Breast epithelium (tissue), 4 donors: ENCODE measurements around the gene IL17C. TPM values are rescaled to one million over a fixed set of nuclear protein-coding genes. Genes with fewer than 3 reads are reported as not detected.

Experiments
- DNase-seq, 2 donors: peaks; one replicate each; pipeline ENCODE4 v3.0.0-alpha.2; 2019; ENCODE audit warnings: low spot score in 2 of 2
- H3K27ac ChIP-seq, 2 donors: fragments of 200-600 bp; sonication (generic) in 1 of 2; one replicate each; pipeline ENCODE4 v1.5.1; 2016 to 2019; ENCODE audit warnings: mild to moderate bottlenecking in 1 of 2
- H3K27me3 ChIP-seq, 2 donors: fragments of 200-600 bp; sonication (generic) in 1 of 2; one replicate each; pipeline versions ENCODE4 v1.5.1 to v1.6.0; 2017 to 2019; ENCODE audit warnings: control low read depth in 1 of 2, mild to moderate bottlenecking in 1 of 2
- H3K36me3 ChIP-seq: fragments of 200-600 bp; one replicate; pipeline ENCODE4 v1.5.1; 2019
- H3K4me1 ChIP-seq, 2 donors: fragments of 200-600 bp; sonication (generic); one replicate each; pipeline ENCODE4 v1.5.1; 2016 to 2019; ENCODE audit warnings: control low read depth in 1 of 2
- H3K4me3 ChIP-seq, 3 donors: fragments of 200-600 bp; sonication (generic); 1 replicate in 2 of 3; 2 replicates in 1 of 3; pipeline ENCODE4 v1.5.1; 2016 to 2019; ENCODE audit warnings: mild to moderate bottlenecking in 3 of 3, moderate library complexity in 2 of 3
- H3K9me3 ChIP-seq, 2 donors: fragments of 200-600 bp; sonication (generic) in 1 of 2; one replicate each; pipeline ENCODE4 v1.5.1; 2016 to 2019; ENCODE audit warnings: control low read depth in 1 of 2
- POLR2A ChIP-seq: fragments of 450-650 bp; IDR thresholded peaks from one replicate; pipeline ENCODE4 v1.6.1; 2016; ENCODE audit warnings: antibody characterized with exemption, mild to moderate bottlenecking, moderate library complexity
- POLR2AphosphoS5 ChIP-seq, 3 donors: sonication (generic); formaldehyde crosslinking; IDR thresholded peaks; one replicate each; pipeline ENCODE4 v1.6.1; 2017; ENCODE audit warnings: antibody characterized with exemption in 3 of 3
- intact Hi-C: fragments of 100-400 bp; cut with DNase I; formaldehyde crosslinking; loops from one replicate; pipeline ENCODE4 v1.15.1; 2023; ENCODE audit warnings: low total_unique reads
- total RNA-seq, 3 donors: library from RNA; depleted of rRNA; stranded (reverse); fragments of >200 nt; gene quantifications; one replicate each; pipeline ENCODE4 v1.1.0, GENCODE V29; 2016
- TF ChIP-seq, protein P1 (sequence below), 3 donors: fragments of 450-650 bp; IDR thresholded peaks; one replicate each; pipeline ENCODE4 v1.5.1; 2016 to 2017; ENCODE audit warnings: antibody characterized with exemption in 3 of 3, mild to moderate bottlenecking in 3 of 3, moderate library complexity in 3 of 3

The IL17C gene
- total RNA-seq, 3 donors from 2014 or later: not detected

DNA sequence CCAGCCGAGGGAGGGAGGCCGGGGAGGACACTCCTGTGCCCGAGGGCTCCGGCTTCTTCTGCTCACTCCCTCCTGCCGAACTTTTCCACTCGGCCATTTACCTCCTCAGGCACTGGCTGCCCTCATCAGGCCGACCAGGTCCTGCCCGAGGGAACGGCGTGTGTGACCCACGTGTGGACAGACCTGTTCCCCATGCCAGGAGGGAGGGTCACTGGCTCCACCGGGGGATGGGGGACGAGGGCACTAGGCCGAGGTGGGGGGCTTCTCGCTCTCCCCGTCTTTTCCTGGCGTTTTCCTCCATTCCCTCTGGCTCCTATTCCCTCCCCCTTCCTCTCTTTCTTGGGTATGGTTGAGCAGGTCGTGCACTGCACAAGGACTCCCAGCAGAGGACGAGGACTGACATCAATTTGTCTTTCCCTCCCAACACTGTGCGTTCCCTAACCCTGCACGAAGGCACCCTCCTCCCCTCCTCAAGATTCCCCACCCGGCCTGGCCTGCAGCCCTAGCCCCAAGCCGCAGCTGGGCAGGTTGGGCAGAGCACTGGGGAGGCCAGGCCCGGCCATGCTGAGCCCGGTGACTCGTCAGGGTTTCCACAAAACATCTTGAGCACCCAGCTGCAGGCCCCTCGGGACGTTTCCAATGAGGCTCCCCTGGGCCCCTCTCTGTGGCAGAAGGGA, 3.2 kb upstream of the IL17C start:
- no peak for DNase-seq
- no peak overlapping the region for H3K27ac ChIP-seq
- peaks cover 0 to 17% of the 10 kb centered on the region in 2 donors for H3K4me1 ChIP-seq
- no peaks in the 10 kb centered on the region for H3K9me3 ChIP-seq
- peaks cover 2 to 34% of the 10 kb centered on the region in 2 donors for H3K27me3 ChIP-seq
- TF ChIP-seq, protein P1, sequence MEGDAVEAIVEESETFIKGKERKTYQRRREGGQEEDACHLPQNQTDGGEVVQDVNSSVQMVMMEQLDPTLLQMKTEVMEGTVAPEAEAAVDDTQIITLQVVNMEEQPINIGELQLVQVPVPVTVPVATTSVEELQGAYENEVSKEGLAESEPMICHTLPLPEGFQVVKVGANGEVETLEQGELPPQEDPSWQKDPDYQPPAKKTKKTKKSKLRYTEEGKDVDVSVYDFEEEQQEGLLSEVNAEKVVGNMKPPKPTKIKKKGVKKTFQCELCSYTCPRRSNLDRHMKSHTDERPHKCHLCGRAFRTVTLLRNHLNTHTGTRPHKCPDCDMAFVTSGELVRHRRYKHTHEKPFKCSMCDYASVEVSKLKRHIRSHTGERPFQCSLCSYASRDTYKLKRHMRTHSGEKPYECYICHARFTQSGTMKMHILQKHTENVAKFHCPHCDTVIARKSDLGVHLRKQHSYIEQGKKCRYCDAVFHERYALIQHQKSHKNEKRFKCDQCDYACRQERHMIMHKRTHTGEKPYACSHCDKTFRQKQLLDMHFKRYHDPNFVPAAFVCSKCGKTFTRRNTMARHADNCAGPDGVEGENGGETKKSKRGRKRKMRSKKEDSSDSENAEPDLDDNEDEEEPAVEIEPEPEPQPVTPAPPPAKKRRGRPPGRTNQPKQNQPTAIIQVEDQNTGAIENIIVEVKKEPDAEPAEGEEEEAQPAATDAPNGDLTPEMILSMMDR (IDR thresholded peaks at IDR 0.05): no peak
- no peak for TF ChIP-seq POLR2A
- no peak for TF ChIP-seq POLR2AphosphoS5 (IDR thresholded peaks at IDR 0.05)
- H3K36me3 ChIP-seq: peaks cover 8% of the 10 kb centered on the region
- intact Hi-C loops: no loop called here
- H3K4me3 ChIP-seq: peak overlapping the region; percentile 29 to 69 (median 44)

DNA sequence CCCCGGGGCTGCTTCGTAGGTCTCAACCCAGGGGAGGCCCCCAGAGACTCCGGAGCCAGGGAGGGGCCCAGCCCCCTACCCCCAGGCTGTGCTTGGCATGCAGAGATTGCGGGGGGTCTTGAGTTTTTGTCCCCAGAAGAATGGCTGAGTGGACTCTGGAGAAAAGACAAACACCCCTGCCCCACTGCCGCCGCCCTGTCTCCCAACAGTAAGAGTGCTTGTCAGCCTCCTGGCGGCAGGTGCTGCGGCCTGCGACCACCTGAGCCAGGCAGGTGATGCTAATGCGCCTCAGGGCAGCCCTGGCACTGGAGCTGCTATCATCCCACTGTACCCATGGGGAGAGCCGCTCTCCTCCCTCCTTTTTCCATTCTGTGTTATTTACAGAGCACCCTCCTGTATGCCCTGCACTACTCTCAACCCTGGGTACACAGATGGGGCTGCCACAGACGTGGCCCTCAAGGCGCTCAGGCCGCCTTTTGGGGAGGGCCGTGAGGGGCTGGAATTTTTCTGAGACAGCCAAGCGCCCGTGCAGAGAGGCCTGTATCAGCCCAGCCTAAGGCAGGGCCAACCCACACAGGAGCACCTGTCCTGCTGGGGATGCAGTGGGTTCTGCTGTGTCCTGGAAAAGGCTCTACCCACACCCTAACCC, 2.6 kb upstream of the IL17C start:
- Histone ChIP-seq H3K9me3 (no peaks in the 10 kb centered on the region), H3K4me3 (no peak overlapping the region), H3K4me1 (peaks cover 0 to 17% of the 10 kb centered on the region in 2 donors), H3K36me3 (peaks cover 1% of the 10 kb centered on the region), H3K27ac (no peak overlapping the region), H3K27me3 (peaks cover 2 to 41% of the 10 kb centered on the region in 2 donors)
- TF ChIP-seq POLR2A (no peak), POLR2AphosphoS5 (IDR thresholded peaks at IDR 0.05) (no peak)
- TF ChIP-seq, protein P1 (IDR thresholded peaks at IDR 0.05): no peak
- intact Hi-C loops: no loop called here
- DNase-seq: no peak

DNA sequence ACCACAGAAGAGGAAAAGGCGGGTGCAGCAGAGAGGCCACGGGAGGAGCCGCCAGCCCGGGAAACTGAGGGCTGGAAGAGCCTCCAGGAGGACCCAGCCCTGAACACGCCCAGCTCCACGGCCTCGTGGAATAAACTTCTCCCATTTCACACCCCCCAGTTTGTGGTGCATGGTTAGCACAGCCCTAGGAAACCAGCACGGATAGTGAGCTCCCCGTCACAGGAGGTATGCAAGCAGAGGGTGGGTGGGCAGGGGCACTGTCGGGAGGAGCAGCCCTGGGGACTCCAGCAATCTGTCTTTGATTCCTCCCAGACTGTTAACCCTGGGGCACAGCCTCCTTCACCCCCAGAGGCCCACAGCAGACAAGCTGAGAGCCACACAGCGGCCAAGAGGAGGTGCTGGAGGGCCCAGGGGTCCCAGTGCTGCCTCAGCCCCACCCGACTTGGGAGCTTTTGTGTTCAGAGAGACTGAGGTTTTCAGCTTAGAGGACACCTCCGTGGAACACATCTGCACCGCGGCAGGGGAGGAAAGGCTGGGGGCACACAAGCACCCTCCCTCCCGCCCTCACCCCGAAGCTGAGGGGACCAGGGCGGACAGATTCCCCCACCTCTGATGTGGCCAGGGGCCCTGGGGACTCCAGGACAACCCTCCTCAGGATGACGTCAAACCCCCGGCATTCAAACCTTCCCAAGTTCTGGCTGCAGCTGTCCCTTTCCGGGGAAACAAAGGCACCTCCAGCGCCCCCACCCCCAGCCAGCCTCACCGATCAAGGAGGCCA, 1.7 kb upstream of the IL17C start:
- Histone ChIP-seq H3K27ac (no peak overlapping the region), H3K27me3 (peaks cover 2 to 45% of the 10 kb centered on the region in 2 donors), H3K4me1 (peaks cover 0 to 17% of the 10 kb centered on the region in 2 donors), H3K4me3 (no peak overlapping the region), H3K9me3 (no peaks in the 10 kb centered on the region), H3K36me3 (no peaks in the 10 kb centered on the region)
- TF ChIP-seq, protein P1 (IDR thresholded peaks at IDR 0.05): no peak
- TF ChIP-seq POLR2A (no peak), POLR2AphosphoS5 (IDR thresholded peaks at IDR 0.05) (no peak)
- no peak for DNase-seq
- intact Hi-C loops: no loop called here

DNA sequence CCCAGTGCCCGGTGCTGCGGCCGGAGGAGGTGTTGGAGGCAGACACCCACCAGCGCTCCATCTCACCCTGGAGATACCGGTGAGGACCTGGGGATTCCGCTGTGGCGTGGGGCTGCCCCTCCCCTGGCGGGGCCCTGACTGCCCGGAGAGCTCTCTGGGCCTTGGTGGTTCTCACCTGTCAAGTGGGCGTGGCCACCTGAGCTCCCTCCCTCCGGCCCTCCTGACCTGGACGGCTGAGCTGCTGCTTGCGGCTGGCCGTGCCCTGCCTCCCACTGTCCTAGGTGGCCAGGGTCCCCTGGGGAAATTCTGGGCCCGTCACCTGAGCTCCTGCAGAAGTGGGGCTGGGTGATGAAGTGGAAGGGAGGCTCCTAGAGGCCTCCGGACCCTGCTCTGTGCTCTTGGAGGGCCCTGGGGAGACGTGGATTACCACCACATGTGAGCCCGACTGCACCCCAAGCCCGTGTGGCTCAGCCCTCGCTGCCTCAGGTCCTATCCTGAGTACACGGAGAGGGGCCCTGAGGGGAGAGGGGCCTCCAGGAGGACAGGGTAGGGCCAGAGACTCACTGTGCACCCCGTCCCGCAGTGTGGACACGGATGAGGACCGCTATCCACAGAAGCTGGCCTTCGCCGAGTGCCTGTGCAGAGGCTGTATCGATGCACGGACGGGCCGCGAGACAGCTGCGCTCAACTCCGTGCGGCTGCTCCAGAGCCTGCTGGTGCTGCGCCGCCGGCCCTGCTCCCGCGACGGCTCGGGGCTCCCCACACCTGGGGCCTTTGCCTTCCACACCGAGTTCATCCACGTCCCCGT, 1.1 kb downstream of the IL17C start:
- Histone ChIP-seq H3K36me3 (no peaks in the 10 kb centered on the region), H3K27ac (no peak overlapping the region), H3K27me3 (peaks cover 2 to 45% of the 10 kb centered on the region in 2 donors), H3K4me3 (peak overlapping the region in 1 of 3 donors; percentile 19), H3K9me3 (no peaks in the 10 kb centered on the region), H3K4me1 (peaks cover 0 to 14% of the 10 kb centered on the region in 2 donors)
- no peak for DNase-seq
- TF ChIP-seq, protein P1 (IDR thresholded peaks at IDR 0.05): no peak
- TF ChIP-seq POLR2AphosphoS5 (IDR thresholded peaks at IDR 0.05) (no peak), POLR2A (no peak)
- intact Hi-C loops: no loop called here
